Islet precursor cell (in vitro differentiated cells): ENCODE data around the gene DCLK1.
"Not testable (repeated sequence)": the region's sequence is repeated elsewhere in the genome, so short reads cannot be mapped to it uniquely, and the experiment has no call there.

ENCODE experiments used
- DNase-seq: peaks from one replicate; pipeline ENCODE4 v3.0.0-alpha.2; 2018

The DCLK1 gene

GRCh38 chr13:36031490-36031889 lies 99.7 kb downstream of the DCLK1 start:
- no peak for DNase-seq

GRCh38 chr13:36030670-36031331 lies 100.4 kb downstream of the DCLK1 start:
- DNase-seq: peak; percentile 65

DNA sequence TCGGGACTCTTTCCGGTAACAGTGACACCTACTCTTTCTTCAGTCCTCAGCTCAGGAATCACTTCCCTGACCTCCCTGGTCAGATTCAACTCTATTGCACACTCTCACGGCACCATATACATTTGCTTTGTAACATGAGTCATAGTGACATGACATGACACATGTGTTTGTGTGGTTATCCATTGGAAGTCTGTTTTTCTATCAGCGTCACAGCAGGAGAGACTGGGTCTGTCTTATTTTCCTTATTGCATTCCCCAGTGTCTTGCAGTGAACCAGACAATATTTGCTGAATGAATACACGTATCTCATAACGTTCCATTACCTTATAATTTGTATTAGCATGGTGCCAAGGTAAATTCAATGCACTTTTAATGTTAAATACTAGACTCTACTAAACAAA lies 102.0 kb downstream of the DCLK1 start:
- no peak for DNase-seq

DNA sequence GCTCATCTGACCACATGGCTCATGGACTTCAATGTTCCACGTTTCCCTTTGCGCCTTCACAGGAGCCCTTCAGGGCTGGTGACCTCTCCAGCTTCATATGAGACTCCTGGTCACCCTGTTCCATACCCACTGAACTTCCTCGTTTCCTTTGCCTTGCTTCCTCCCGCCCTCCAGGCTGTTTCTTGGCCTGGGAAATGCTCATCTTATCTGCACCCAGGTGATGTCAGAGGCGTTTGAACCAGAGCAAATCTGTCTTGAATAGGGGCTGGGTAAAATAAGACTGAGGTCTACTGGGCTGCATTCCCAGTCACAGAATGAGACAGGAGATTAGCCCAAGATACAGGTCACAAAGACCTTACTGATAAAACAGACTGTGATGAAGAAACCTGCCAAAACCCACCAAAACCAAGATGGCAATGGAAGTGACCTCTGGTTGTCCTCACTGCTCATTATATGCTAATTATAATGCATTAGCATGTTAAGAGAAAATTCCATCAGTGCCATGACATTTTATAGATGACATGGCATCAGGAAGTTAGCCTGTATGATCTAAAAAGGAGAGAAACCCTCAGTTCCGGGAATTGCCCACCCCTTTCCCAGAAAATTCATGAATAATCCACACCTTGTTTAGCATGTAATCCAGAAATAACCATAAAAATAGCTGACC lies 102.7 kb downstream of the DCLK1 start:
- peak; percentile 57 for DNase-seq

GRCh38 chr13:36026531-36026930 lies 104.7 kb downstream of the DCLK1 start:
- DNase-seq: no peak

GRCh38 chr13:36014763-36015162 lies 116.4 kb downstream of the DCLK1 start:
- no peak for DNase-seq

- DNase-seq: no peak
Measured at GRCh38 chr13:36006894-36007675, 124.1 kb downstream of the DCLK1 start.

- DNase-seq: no peak
Measured at GRCh38 chr13:36006347-36006746, 124.8 kb downstream of the DCLK1 start.

DNA sequence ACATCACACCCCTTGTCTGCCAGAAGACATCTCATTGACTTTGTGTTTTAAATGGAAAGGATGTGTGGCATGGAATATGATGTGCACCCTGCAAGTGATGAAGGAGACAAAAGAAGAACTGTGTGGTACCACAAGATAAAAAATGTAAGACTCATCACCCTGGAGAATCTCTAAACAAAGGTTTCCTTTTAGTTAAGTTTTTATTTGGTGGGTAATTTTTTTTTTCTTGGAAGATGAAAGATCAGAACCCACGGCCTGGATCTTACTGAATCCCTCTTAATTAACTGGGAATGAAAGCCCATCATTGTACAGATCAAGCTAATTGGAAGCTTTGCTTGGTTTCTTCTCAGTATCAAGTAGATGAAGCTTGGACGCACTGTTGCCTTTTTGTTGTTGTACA lies 129.6 kb downstream of the DCLK1 start:
- DNase-seq: no peak

GRCh38 chr13:36000028-36000427 lies 131.2 kb downstream of the DCLK1 start:
- no peak for DNase-seq

DNA sequence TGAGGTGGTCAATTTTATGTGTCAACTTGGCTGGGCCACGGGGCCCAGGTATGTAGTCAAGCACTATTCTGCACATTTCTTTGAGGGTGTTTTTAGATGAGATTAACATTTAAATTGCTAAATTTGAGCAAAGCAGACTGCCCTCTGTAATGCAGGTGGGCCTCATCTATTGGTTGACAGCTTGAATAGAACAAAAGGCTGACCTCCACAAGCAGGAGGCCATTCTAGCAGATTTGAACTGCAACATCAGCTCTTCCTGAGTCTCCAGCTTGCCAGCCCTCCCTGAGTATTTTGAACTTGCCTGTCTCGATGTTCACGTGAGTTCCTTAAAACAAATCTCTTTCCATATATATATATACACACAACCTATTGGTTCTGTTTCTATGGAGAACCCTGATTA lies 134.8 kb downstream of the DCLK1 start:
- no peak for DNase-seq

- DNase-seq: no peak
Measured at GRCh38 chr13:35995136-35995535, 136.0 kb downstream of the DCLK1 start.

- DNase-seq: no peak
Measured at GRCh38 chr13:35994131-35994966, 136.8 kb downstream of the DCLK1 start.

DNA sequence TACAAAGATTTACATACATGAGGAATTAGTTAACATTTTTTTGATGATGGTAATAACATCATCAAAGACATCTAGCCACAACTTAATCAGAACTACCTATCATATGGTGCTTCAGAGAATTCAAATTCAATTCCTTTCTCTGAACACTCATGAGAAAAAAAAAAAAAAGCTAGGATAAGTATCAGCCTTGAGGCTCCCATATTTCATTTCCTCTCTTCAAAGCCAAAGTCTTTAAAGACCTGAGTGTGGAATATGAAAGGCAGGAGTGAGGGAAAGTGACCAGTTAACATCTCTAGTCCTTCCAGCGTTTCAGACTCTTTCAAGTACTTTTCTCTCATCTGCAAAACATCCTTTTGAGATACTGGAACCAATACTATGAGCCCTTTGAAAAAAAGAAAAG lies 137.5 kb downstream of the DCLK1 start:
- DNase-seq: no peak

DNA sequence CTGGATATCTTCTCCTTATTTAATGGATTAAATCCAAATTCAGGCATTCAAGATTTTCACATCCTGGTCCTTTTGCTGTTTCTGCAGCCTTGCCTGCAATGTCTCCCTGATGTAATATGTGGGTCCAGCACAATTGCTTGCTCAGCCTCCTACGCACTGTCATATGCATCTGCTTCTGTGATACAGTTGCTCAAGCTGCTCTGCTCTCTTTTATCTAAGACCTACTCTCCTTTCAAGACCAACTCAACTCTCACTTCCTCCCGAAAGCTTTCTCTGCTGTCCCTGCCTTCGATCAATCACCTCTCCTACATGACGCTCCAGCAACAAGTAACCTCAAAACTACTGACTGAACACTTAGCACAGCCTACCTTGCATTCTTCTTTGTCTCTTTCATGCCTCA lies 138.2 kb downstream of the DCLK1 start:
- DNase-seq: no peak

DNA sequence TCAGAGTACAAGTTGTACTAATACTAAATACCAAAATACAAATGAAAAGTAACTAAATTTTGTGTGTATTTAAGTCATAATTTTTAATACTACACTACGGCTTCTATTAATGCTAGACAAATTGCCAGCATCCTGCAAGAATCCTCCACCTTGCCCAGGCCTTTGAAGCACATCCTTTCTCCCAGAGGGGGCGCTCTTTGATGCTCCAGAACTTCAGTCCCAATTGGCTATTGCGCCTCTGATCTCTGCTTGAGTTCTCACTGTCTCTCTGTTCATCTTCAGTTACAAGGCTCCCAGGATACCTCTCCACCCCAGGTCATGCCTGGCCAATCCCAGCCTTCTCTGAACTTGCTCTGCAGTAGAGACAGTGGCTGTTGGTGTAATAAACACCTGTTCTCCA lies 141.0 kb downstream of the DCLK1 start:
- DNase-seq: no peak

DNA sequence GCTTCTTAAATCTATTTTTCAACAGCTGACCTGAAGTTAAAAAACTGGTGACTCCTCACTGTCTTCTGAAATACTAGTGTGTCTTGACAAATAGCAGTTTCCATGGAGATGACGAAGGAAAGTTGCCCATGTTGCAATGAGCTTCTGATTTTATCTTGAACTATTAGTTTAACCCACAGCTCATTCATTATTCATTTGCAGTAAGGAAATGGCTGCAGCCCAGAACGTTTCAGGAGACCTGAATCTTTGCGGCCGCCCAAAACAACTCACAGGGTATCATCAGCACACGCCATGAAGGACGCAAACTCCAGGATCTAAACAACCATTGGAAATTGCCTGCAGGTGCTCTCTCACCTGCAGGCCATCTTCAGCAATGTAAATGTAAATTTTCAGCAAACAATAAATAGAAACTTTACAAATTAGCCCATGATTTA lies 142.5 kb downstream of the DCLK1 start:
- no peak for DNase-seq

GRCh38 chr13:35987572-35988513 lies 143.3 kb downstream of the DCLK1 start:
- DNase-seq: no peak

- peak; percentile 66 for DNase-seq
Measured at GRCh38 chr13:35984776-35985453, 146.3 kb downstream of the DCLK1 start.

DNA sequence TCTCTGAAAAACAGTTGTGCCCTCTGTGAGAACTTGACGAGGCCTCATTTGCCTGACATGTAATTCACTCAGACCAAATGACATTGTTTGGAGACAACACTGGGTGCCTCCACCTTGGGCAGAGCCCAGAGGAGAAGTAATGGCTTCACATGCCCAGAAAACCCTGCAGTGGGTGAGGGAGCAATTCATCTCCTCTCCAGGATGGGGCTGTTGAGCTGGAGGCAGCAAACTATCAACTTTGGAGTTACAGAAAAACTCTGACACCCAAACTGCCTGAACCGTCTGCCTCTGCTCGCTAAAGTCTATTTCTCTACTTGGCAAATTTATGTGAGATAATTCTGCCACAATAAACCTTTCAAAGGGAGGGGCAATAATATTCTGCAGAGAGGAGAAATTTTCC lies 146.9 kb downstream of the DCLK1 start:
- no peak for DNase-seq

DNA sequence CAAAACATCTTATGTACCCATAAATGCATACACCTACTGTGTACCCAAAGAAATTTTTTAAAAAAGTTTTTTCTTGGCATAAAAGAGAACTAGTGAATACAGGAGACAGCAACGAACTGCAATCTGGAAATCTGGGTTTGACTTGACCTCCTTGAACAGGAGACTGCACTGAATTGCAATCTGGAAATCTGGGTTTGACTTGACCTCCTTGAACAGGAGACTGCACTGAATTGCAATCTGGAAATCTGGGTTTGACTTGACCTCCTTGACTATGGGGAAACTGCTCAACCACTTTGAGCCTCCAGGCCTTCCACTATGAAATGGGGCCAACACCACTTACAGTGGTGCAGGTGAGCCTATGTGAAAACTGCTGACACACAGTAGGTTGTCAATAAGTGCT lies 147.5 kb downstream of the DCLK1 start:
- DNase-seq: not testable (repeated sequence)
